Mesenchymal stem cell (in vitro differentiated cells and primary cell): ENCODE results near the gene CACNA1C.

Source experiments
- DNase-seq: peaks from one replicate; pipeline ENCODE4 v3.0.0-alpha.2; 2013
- H2AFZ ChIP-seq: one replicate; pipeline ENCODE4 v1.6.1; 2013; ENCODE audit warnings: low read depth, mild to moderate bottlenecking, control low read depth, inconsistent platforms, low read length, moderate library complexity
- H2AK5ac ChIP-seq: 2 replicates; pipeline ENCODE4 v1.6.1; 2013; ENCODE audit warnings: low read length, moderate library complexity, mild to moderate bottlenecking, inconsistent platforms; ENCODE audit not compliant: severe bottlenecking
- H2BK120ac ChIP-seq: one replicate; pipeline ENCODE4 v1.6.1; 2013; ENCODE audit warnings: low read depth, mild to moderate bottlenecking, inconsistent platforms, low read length, moderate library complexity
- H2BK12ac ChIP-seq, 2 experiments: one replicate each; pipeline ENCODE4 v1.6.1; 2013; ENCODE audit warnings: inconsistent platforms in 2 of 2, low read length in 2 of 2, mild to moderate bottlenecking in 2 of 2, moderate library complexity in 2 of 2, control low read depth in 1 of 2
- H2BK15ac ChIP-seq: one replicate; pipeline ENCODE4 v1.6.1; 2013; ENCODE audit warnings: mild to moderate bottlenecking, low read depth, inconsistent platforms; ENCODE audit not compliant: poor library complexity, severe bottlenecking
- H2BK5ac ChIP-seq: 2 replicates; pipeline ENCODE4 v1.6.1; 2013; ENCODE audit warnings: low read depth, mild to moderate bottlenecking, low read length, control low read depth, inconsistent platforms; ENCODE audit not compliant: poor library complexity, severe bottlenecking
- H3K14ac ChIP-seq, 2 experiments: one replicate each; pipeline ENCODE4 v1.6.1; 2013; ENCODE audit warnings: inconsistent platforms in 2 of 2, low read length in 2 of 2, control low read depth in 1 of 2, mild to moderate bottlenecking in 1 of 2, moderate library complexity in 1 of 2
- H3K18ac ChIP-seq, 2 experiments: one replicate each; pipeline ENCODE4 v1.6.1; 2013; ENCODE audit warnings: inconsistent platforms in 2 of 2, low read length in 2 of 2, control low read depth in 1 of 2, low read depth in 1 of 2, mild to moderate bottlenecking in 1 of 2
- H3K23ac ChIP-seq, 2 experiments: one replicate each; pipeline ENCODE4 v1.6.1; 2013; ENCODE audit warnings: inconsistent platforms in 2 of 2, low read length in 2 of 2, mild to moderate bottlenecking in 2 of 2, moderate library complexity in 2 of 2, control low read depth in 1 of 2
- H3K27ac ChIP-seq: 2 replicates; pipeline ENCODE4 v1.5.1; 2013; ENCODE audit warnings: mild to moderate bottlenecking, moderate library complexity, low read length, control low read depth, inconsistent platforms; ENCODE audit not compliant: poor library complexity, severe bottlenecking
- H3K27me3 ChIP-seq, 2 experiments: 2 replicates each; pipeline versions ENCODE4 v1.6.1 to v1.7.0; 2013; ENCODE audit warnings: low read length in 2 of 2, mild to moderate bottlenecking in 2 of 2, moderate library complexity in 2 of 2, control low read depth in 1 of 2, inconsistent platforms in 1 of 2; ENCODE audit not compliant: control insufficient read depth in 1 of 2, insufficient read depth in 1 of 2
- H3K36me3 ChIP-seq, 2 experiments: 2 replicates each; pipeline versions ENCODE4 v1.6.1 to v1.7.0; 2013; ENCODE audit warnings: low read length in 2 of 2, control low read depth in 1 of 2, inconsistent platforms in 1 of 2, low read depth in 1 of 2, mild to moderate bottlenecking in 1 of 2; ENCODE audit not compliant: insufficient read depth in 2 of 2, control insufficient read depth in 1 of 2
- H3K4ac ChIP-seq, 2 experiments: one replicate each; pipeline ENCODE4 v1.6.1; 2013; ENCODE audit warnings: inconsistent platforms in 2 of 2, low read length in 2 of 2, mild to moderate bottlenecking in 2 of 2, moderate library complexity in 2 of 2, control low read depth in 1 of 2, low read depth in 1 of 2
- H3K4me1 ChIP-seq: 2 replicates; pipeline ENCODE4 v1.6.1; 2013; ENCODE audit warnings: low read depth, low read length, control low read depth; ENCODE audit not compliant: control insufficient read depth, insufficient read depth
- H3K4me2 ChIP-seq: 2 replicates; pipeline ENCODE4 v1.6.1; 2013; ENCODE audit warnings: low read length, mild to moderate bottlenecking, inconsistent platforms; ENCODE audit not compliant: poor library complexity, severe bottlenecking
- H3K4me3 ChIP-seq, 2 experiments: 2 replicates each; pipeline versions ENCODE4 v1.5.1 to v1.7.0; 2013; ENCODE audit warnings: low read length in 2 of 2, mild to moderate bottlenecking in 2 of 2, control low read depth in 1 of 2, low read depth in 1 of 2; ENCODE audit not compliant: insufficient read depth in 1 of 2
- H3K79me1 ChIP-seq: replicated peaks from 2 replicates; pipeline ENCODE4 v1.6.1; 2013; ENCODE audit warnings: mild to moderate bottlenecking, control low read depth, low read length, inconsistent platforms; ENCODE audit not compliant: poor library complexity, severe bottlenecking
- H3K9ac ChIP-seq: 2 replicates; pipeline ENCODE4 v1.7.0; 2013; ENCODE audit warnings: mild to moderate bottlenecking, low read length, moderate library complexity
- H3K9me3 ChIP-seq: 2 replicates; pipeline ENCODE4 v1.7.0; 2013; ENCODE audit warnings: mild to moderate bottlenecking, low read length; ENCODE audit not compliant: control insufficient read depth
- H4K8ac ChIP-seq: one replicate; pipeline ENCODE4 v1.6.1; 2013; ENCODE audit warnings: inconsistent platforms, mild to moderate bottlenecking, low read length, moderate library complexity
- H4K91ac ChIP-seq: one replicate; pipeline ENCODE4 v1.6.1; 2013; ENCODE audit warnings: mild to moderate bottlenecking, low read length, inconsistent platforms
- WGBS: methylation state at CpG from one replicate; pipeline ENCODE4 v1.1.7; 2013; ENCODE audit warnings: mixed read lengths; 5-methylcytosine and 5-hydroxymethylcytosine counted together

The CACNA1C gene

DNA sequence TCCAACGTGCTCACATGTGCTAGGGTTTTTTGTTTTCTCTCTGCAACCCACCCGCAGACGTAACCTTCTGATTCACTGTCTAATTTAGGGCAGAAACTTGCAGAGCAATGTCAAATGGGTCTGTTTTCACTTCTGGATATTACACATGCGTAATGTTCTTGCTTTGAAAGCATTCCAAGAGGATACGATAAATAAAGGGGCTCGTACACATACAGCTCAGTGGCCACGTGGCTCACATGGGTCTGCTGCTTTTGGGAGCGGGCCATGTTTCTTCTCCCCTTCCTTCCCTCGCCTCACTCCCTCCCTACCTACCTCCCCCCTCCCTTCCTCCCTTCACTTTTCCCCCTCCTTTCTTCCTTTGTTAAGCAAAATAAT lies 23.4 kb downstream of the CACNA1C start:
- H3K9me3 ChIP-seq: peaks cover 24% of the 10 kb centered on the region
- H2BK5ac ChIP-seq: no peak overlapping the region
- H2AFZ ChIP-seq: no peak overlapping the region
- no peak overlapping the region for H2AK5ac ChIP-seq
- H3K18ac ChIP-seq: no peak overlapping the region
- no peak for DNase-seq
- 84% methylated on average over 9 of the region's 9 CpGs for WGBS
- H3K14ac ChIP-seq: no peak overlapping the region
- no peak overlapping the region for H2BK12ac ChIP-seq
- no peak overlapping the region for H4K8ac ChIP-seq
- no peak overlapping the region for H3K4me3 ChIP-seq
- no peak overlapping the region for H3K27ac ChIP-seq
- H2BK120ac ChIP-seq: no peak overlapping the region
- no peaks in the 10 kb centered on the region for H3K27me3 ChIP-seq
- no peak overlapping the region for H3K4ac ChIP-seq
- no peak overlapping the region for H4K91ac ChIP-seq
- no peaks in the 10 kb centered on the region for H3K4me1 ChIP-seq
- H3K79me1 ChIP-seq: no peaks in the 10 kb centered on the region
- H3K9ac ChIP-seq: no peak overlapping the region
- H2BK15ac ChIP-seq: no peak overlapping the region
- no peak overlapping the region for H3K4me2 ChIP-seq
- H3K36me3 ChIP-seq: peaks cover 0 to 5% of the 10 kb centered on the region in 2 experiments
- H3K23ac ChIP-seq: no peak overlapping the region

- Histone ChIP-seq H3K36me3 (peaks cover 0 to 2% of the 10 kb centered on the region in 2 experiments), H3K4me3 (no peak overlapping the region), H4K8ac (no peak overlapping the region), H3K27ac (no peak overlapping the region), H2AFZ (no peak overlapping the region), H3K27me3 (no peaks in the 10 kb centered on the region), H2BK5ac (no peak overlapping the region), H3K9ac (no peak overlapping the region), H3K23ac (peak overlapping the region in 1 of 2 experiments; percentile 72), H2BK12ac (peak overlapping the region in 1 of 2 experiments; percentile 31), H3K79me1 (no peaks in the 10 kb centered on the region), H2AK5ac (no peak overlapping the region), H2BK120ac (no peak overlapping the region), H3K9me3 (peaks cover 21% of the 10 kb centered on the region), H3K18ac (no peak overlapping the region), H3K4ac (no peak overlapping the region), H2BK15ac (no peak overlapping the region), H3K4me2 (no peak overlapping the region), H3K14ac (no peak overlapping the region), H3K4me1 (no peaks in the 10 kb centered on the region), H4K91ac (no peak overlapping the region)
- no peak for DNase-seq
- WGBS: 94% methylated on average over 10 of the region's 10 CpGs
These were observed 23.9 kb downstream of the CACNA1C start for GRCh38 chr12:2076728-2077127.

DNA sequence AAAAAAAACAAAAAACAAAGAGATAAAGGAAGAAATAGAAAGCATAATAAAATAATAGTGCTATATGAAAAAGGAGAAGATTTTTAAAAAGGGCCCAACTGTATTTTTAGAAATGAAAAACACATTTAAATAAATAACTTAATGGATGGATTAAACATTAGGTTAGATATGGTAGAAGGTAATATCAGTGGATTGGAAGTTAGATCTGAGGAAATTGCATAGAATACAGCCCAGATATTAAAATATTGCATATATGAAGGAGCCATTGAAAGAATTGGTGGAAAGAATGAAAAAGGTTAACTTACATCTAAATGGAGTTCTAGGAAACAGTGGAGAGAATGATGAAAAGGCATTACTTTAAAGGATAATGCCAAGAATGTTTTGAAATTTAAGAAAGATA lies 27.8 kb downstream of the CACNA1C start:
- Histone ChIP-seq H4K91ac (no peak overlapping the region), H3K9me3 (peaks cover 13% of the 10 kb centered on the region), H2BK120ac (no peak overlapping the region), H2AK5ac (no peak overlapping the region), H3K18ac (no peak overlapping the region), H3K9ac (no peak overlapping the region), H2BK12ac (no peak overlapping the region), H2BK5ac (no peak overlapping the region), H3K27ac (no peak overlapping the region), H3K14ac (no peak overlapping the region), H3K23ac (no peak overlapping the region), H3K36me3 (no peaks in the 10 kb centered on the region), H2BK15ac (no peak overlapping the region), H3K27me3 (peaks cover 0 to 15% of the 10 kb centered on the region in 2 experiments), H4K8ac (no peak overlapping the region), H3K4ac (no peak overlapping the region), H3K4me2 (no peak overlapping the region), H3K4me1 (peaks cover 3% of the 10 kb centered on the region), H3K79me1 (no peaks in the 10 kb centered on the region), H2AFZ (no peak overlapping the region), H3K4me3 (no peak overlapping the region)
- DNase-seq: no peak

DNA sequence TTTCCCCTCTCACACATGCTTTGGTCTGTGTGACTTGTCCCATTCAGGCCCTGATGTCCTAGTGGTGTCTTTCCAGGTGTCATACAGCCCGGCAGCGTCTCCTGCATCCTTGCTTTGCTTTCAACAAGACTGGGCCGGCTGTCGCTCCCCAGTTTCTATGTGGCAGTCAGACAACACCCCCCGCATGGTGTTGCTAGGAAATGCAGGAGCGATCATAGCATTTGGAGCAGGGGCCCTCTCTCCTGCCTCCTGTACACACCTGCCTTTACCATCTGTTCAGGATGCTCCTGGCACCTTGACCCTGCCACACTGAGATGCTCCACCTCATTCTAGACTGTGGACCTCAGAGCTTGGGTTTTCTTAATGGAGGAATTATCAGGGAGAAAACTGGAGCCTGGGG lies 29.5 kb downstream of the CACNA1C start:
- H3K4me3 ChIP-seq: no peak overlapping the region
- no peak overlapping the region for H3K14ac ChIP-seq
- no peak overlapping the region for H2BK120ac ChIP-seq
- no peak overlapping the region for H2BK5ac ChIP-seq
- H3K18ac ChIP-seq: no peak overlapping the region
- no peak overlapping the region for H2BK15ac ChIP-seq
- H3K23ac ChIP-seq: no peak overlapping the region
- peaks cover 13% of the 10 kb centered on the region for H3K9me3 ChIP-seq
- H3K4me2 ChIP-seq: no peak overlapping the region
- no peak overlapping the region for H3K9ac ChIP-seq
- no peak overlapping the region for H2AFZ ChIP-seq
- no peak overlapping the region for H4K91ac ChIP-seq
- H2BK12ac ChIP-seq: no peak overlapping the region
- no peaks in the 10 kb centered on the region for H3K36me3 ChIP-seq
- no peaks in the 10 kb centered on the region for H3K79me1 ChIP-seq
- no peak overlapping the region for H2AK5ac ChIP-seq
- WGBS: 94% methylated on average over 6 of the region's 6 CpGs
- no peak for DNase-seq
- no peak overlapping the region for H3K4ac ChIP-seq
- peaks cover 3% of the 10 kb centered on the region for H3K4me1 ChIP-seq
- no peak overlapping the region for H4K8ac ChIP-seq
- H3K27me3 ChIP-seq: peaks cover 0 to 25% of the 10 kb centered on the region in 2 experiments
- no peak overlapping the region for H3K27ac ChIP-seq
